NCI-H146 (cell line): ENCODE data around the gene CCAR1.
"Not testable (repeated sequence)": the region's sequence is repeated elsewhere in the genome, so short reads cannot be mapped to it uniquely, and the experiment has no call there.

Experiments
- DNase-seq: peaks from one replicate; lab custom pipeline; 2025; lab: John Stamatoyannopoulos, UW

CCAR1 gene

DNA sequence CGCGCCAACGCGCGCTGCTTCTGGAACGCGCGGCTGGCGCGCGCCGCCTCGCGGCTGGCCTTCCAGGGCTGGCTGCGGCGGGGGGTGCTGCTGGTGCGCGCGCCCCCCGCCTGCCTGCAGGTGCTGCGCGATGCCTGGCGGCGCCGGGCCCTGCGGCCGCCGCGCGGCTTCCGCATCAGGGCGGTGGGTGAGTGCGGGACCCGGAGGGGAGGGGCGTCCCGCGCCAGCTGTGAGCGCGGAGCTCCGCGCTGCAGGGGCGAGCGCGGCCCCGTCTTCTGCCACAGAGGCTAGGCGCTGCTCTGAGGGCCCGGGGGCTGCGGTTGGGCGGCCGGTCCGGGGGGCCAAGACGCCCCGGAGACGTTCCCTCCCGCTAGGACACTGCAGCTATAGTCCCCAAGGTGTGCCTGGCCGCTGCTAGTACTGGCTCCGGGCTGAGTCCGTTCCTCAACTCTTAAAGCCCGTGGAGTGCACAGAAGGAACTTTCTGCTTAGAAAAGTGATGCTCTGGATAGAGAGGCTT, 107.1 kb downstream of the CCAR1 start:
- DNase-seq, result peak; percentile 19

- no peak for DNase-seq
Measured at GRCh38 chr10:68828833-68829232, 107.8 kb downstream of the CCAR1 start.

GRCh38 chr10:68829521-68829920, 108.5 kb downstream of the CCAR1 start:
- no peak for DNase-seq

DNA sequence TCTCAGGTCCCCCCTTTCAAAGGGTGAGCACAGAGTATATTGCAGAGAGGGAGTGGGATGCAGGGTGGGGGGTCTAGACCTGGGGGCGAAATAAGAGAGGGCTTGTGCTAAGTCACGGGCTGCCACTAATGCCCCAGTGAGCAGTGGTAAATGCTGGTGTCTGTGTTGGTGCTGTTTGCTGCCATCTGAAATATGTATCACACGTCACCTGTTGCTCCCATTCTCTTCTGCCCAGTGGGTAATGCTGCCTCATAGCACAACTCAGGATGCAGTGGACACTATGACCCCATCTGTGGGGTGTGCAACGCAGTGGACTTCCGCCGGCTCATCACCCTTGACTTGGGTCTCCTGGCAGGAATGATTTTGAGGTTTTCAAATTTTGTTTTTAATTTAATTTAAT, 108.9 kb downstream of the CCAR1 start:
- no peak for DNase-seq

DNA sequence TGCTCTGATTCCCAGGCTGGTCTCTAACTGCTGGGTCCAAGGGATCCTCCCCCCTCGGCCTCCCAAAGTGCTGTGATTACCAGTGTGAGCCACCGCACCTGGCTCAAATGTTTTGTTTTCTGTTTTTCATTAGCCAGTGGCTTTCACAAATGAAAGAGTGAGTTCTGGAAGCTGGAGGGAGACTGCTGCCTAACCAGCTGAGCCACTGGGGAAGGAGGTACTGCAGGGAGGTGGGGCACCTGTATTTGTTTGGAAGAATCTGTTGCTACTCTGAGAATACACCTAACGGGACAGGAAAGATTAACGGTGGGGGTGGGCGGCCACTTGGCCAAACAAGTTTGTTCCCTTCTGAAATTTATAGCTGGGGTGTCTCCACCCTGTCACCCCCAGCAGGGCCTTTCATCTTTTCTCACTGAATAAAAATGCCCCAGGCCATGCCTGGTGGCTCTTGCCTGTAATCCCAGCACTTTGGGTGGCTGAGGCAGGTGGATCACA, 111.0 kb downstream of the CCAR1 start:
- no peak for DNase-seq

GRCh38 chr10:68832601-68833000, 111.6 kb downstream of the CCAR1 start:
- no peak for DNase-seq

GRCh38 chr10:68837626-68838322, 116.7 kb downstream of the CCAR1 start:
- DNase-seq, result no peak

DNA sequence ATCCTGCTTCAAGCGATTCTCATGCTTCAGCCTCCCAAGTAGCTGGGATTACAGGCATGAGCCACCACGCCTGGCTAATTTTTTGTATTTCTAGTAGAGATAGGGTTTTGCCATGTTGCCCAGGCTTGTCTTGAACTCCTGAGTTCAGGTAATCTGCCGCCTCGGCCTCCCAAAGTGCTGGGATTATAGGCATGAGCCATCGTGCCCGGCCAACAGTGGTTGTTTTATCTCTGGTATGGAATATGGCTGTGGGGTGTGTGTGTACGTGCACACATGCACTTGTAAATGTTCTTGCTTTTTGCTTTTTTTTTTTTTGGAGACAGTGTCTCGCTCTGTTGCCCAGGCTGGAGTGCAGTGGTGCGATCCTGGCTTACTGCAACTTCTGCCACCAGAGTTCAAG, 119.6 kb downstream of the CCAR1 start:
- DNase-seq, result not testable (repeated sequence)
